Stimulated activated CD4-positive, alpha-beta T cell treated with anti-CD3 and anti-CD28 coated beads, Interleukin-2, amount 100 ng/mL, for 48 hours (primary cell): ENCODE results near the gene VPS8.

Experiments
- DNase-seq, 2 donors: peaks; one replicate each; pipeline ENCODE4 v3.0.0-alpha.2; 2020

The VPS8 gene

DNA sequence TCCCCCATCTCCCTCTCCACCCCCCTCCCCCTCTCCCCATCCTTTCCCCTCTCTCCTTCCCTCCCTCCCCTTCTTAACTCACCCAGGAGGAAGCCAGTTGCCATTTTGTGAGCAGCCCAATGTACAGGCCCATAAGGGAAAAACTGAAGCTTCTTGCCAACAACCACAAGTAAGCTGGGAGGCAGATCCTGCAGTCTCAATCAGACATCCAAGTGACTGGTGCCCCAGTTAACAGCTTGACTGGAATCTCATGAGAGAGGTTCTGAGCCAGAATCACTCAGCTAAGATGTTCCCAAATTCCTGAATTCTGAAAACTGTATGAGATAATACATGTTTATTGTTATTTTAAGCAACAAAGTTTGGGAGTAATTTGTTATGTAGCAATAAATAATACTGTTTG lies 250.2 kb downstream of the VPS8 start:
- DNase-seq: no peak

DNA sequence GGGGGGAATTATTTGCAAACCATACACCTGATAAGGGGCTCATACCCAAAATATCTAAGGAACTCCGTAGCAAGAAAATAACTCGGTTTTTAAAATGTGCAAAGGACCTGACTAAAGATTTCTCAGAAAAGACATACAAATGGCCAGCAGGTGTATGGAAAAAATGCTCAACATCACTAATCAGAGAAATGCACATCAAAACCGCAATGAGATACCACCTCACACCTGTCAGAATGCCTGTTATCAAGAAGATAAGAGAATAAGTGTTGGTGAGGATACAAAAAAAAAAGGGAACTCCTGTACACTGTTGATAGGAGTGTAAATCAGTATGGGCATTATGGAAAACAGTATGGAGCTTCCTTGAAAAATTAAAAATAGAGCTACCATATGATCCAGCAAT lies 251.5 kb downstream of the VPS8 start:
- DNase-seq: no peak

DNA sequence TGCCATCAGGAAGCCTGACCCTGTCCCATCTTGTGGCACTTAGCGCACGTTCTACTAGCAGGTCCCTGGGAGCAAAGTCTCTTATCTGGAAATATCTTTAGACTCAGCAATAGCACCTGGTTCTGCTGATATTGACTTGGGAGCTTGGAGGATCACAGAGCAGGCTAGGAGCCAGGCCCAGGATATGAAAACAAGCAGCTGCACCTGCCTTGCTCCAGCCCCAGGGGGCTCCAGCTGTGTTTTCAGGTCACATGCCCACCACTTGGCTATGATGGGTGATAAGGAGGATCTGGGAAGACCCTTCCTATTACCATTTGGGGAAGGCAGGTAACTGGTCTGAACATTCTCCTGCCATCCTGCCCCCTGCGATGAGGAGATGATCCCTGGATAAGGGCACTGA lies 253.1 kb downstream of the VPS8 start:
- no peak for DNase-seq

DNA sequence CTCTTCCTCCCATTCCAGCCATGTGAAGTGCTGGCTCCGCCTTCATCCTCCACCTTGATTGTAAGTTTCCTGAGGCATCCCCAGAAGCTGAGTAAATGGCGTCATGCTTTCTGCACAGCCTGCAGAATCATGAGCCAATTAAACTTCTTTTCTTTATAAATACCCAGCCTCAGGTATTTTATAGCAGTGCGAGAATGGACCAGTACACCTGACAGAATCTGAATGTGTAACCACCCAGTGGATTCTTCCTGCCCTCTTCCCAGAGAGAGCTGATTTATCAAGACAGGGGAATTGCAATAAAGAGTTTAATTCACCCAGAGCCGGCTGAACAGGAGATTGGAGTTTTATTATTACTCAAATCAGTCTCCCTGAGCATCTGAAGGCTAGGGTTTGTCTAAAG lies 254.3 kb downstream of the VPS8 start:
- DNase-seq: no peak

DNA sequence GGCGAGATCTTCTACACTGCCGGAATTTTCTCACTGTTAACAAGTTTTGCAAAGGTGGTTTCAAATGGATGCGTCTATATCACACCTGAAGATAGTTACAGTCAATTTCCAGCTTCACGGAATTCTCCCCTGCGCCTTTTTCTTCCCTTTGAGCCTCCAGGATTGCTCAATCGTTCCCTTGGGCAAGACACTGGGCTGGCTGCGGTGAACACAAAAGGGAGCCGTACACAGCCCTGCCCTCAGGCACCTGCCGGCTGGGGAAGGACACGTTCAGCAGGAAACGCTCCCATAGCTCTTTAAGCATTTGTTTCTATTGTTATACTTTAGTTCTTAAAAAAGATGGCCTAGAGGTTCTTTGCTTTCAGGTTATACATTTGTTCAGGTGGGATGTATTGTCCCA lies 255.2 kb downstream of the VPS8 start:
- no peak for DNase-seq

DNA sequence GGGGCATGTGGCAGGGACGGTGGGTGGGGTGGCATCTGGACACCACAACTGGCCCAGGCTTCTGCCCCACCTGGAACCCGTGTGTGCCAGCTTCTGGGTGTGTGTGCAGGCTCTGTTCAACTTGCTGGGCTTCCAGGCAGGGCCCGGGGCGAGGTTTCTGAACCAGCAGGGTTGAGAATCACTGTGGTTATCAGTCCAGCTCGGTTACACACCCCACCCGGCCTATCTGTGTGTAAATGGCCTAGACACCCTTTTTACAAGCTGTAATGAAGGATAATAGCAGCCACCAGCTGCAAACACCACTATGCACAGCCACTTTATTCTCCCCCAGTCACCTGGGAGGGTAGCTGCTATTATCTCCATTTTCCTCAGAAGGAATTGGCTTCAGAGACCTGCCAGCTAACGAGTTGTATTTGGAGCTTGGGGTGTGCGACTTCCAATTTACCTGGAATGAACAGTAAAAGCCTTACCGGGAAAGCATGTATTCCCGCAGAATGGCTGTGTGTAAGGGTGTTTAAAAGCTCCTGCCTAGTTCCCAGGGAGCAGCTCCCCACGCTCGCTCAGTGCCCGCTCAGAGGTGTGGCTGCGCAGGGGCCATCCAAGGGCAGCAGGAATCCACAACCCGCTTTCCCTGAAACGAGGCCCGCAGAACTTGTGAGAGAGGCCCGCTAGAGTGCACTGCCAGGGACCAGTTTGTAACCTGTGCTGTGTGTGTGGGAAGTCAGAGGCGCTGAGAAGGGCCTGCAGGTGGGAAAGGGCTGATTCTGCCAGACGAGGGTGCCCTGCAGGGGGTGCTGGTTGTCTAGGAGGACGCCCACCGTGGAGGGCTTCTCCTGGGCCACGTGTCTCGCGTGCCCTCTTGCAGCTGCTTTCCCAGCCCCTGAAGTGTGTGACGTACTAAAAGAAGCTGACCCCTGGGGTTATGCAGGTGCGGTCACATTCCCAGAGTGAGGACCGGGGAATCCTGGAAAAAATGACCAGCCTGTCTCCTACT lies 257.4 kb downstream of the VPS8 start:
- DNase-seq: no peak

DNA sequence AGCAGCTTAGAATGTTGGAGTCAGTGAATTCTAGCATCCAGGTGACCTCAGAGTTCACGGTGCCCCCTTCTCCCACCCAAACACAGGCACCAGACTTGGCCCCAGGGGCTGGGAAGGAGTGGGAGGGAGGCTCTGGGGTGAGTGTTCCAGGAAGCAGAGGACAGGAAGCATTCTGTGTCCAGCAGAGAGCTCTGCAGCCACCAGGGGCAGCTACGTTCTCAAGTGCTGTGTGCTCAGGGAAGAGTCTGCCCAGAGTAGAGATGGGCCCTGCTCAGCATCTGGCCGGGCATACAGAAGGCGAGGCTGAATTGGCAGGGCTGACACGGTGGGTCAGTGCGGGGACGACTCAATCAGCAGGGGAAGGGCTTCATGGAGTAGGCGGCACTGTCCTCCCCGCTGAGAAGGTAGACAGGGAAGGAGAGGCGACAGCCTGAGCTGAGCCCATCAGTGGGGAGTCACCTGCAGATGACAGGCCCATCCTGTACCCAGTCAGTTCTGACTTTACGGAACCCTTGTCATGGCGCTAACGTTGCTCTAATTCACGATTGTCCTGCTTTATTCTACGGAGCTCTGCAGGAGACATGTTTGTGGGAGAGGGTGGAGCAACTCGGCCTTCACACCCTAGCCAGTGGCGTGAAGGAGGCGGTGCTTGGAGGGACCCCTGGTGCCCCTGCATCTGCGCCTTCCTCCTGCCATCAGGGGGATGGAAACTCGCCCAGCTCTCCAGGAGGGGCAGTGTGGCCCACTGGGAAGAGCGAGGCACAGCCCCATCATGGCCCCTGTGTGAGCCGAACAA lies 258.7 kb downstream of the VPS8 start:
- no peak for DNase-seq

DNA sequence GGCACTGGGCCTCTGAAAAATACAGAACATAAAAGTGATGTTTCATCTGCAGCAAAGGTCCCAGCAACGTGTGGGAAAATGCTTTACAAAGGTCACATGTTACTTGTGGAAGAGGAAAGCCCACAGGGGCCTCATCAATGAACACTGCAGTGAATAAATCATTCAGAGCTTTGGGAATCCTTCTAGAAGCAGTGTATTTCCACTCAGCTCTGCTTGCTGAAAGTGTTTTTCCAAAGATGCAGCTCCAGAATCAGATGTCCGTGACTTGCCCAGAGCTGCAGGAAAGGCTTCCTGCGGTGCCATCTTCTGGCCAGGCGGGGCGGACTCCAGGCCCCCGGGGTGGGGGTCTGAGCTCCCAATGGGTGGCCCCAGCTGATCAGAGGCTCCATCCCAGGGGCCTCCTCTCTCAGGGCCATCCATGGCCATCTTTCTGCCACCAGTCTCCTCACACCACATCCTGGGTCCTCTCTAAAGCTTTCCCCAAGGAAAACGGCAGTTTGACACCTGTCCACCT lies 259.4 kb downstream of the VPS8 start:
- no peak for DNase-seq

DNA sequence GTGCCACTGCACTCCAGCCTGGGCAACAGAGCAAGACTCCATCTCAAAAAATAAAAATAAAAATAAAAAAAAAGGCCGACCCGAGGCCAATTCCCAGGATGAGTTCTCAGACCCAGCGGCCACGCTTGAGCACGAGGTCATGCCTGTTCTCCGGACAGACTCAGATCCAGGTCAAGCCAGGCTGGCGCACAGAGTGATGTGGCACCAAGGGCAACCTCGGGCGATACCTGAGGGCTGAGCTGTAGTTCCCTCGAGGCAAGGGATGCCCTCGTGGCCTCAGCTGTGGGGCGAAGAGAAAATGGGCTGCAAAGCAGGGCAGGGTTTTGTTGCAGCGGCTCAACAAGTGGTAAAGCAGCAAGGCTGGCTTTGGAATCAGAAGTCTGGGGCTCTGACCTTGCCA lies 263.6 kb downstream of the VPS8 start:
- no peak for DNase-seq

DNA sequence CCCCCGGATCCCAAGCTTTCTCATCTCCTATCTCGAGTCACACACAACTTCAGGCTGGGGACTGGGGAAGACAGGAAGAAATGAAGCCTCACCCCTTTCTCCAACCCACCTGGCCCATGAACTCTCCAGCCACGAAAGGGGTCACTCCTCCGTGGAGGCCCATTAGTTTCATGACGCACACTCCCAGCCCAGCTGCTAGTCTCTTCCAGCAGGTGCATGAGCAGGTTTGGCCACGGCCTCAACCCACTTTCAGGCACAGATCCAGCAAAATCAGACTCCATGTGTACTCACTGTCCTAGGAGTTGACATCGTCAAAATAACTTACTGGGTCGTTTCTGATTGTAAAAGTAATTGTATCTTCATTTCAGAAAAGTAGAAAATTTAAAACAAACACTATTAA lies 264.3 kb downstream of the VPS8 start:
- DNase-seq: no peak

DNA sequence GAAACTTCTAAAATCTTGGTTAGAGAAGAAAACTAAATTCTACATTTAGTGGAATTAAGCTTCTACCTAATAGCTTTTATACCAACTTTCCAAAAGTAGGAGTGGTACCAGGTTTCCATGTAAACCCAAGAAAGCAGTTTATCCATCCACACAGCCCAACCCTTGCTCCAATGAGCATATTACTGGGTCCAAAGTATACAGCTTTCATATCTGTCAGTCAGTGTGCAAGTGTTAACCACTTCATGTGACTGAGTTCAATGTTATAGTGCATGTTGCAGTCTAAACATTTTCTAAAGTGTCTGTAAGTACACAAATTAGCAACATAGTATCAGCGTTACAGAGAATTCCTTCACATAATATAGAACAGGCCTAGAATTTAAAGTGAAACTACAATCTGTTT lies 267.7 kb downstream of the VPS8 start:
- no peak for DNase-seq

DNA sequence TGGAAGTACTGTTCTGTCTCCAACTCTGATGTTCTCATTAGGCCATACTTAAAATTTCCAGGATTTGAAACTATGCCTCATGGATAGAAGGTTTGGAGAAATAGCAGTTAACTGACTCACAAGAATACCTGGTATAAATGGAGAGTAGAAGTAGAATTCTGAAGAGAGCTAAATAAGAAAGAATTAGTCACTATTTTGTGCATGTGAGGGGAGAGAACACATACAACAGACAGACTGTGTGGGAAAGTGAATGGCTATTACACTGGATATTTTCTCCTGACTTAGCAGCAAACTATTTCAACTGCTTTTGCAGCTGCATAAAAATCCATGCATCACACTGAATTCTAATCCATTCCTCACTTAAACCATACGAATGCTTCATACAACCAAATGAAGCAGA lies 269.6 kb downstream of the VPS8 start:
- DNase-seq: no peak

DNA sequence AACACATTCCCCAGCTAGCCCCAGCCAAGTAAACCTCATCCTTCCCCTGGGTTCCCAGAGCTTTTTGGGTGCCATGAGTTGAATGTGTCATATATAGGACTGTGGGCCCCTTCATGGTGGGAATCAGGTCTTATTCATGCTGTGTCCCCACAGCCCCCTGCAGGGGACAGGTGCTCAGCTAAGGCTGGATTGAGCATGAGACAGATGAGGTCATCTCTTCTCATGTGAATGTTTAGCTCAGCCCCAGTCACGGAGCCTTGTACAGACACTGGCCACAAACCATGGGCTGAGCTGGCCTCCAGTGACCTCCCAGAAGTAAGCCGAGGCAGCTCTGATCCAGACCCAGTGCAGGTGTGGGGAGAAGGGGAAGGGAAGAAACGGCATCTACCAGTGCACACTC lies 270.2 kb downstream of the VPS8 start:
- no peak for DNase-seq

DNA sequence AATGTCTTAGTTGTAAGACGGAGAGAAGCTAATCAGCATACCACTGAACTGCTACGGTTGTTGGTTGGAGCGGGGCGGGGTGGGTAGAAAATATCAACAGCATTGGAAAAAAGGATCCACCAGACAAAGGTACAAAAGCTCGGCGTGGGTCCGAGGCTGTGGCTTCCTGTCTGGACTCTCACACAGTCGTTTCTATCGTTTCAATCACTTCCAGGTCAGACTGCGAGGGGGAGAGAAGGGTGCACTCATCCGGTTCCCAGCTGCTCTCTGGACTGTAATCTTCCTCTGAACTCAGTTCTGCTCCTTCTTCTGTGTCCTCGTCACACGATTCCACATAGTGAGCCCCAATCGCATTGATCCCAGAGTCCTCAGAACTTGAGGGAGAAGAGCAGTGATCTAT lies 270.9 kb downstream of the VPS8 start:
- no peak for DNase-seq

DNA sequence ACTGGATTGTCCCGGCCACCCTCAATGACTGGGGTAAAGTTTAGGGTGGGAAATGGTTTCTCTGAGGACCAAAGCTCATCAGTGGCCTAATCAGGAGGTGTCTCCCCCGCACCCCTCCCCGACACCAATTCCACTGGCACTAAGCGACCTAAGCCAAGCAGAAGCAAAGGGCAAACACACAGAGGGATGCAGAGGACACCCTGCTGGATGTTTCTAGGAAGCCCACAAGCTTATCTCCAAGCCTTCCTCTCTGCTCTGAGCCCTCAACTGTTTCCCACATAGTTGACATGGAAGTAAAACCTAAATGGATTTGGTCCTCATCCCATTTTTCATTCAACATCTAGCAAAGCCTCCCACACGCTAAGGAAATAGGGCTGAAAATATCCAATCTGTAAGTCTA lies 272.4 kb downstream of the VPS8 start:
- DNase-seq: no peak

DNA sequence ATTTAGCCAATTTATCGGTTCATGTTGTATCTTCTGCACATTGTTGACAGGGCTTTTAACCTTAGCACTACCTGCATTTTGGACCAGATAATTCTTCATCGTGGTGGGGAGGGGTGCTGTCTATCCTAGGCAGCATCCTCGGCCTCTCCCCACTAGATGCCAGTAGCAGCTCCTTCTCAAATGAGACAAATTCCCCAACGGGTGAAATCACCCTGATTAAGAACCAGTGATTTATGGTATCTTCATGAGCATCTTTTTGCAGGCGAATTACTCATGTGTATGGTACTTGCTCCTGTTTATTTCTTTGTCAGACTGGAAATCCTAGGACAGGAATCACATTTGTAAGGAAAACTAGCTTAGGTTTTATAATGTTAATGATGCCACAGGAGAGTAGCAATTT lies 272.9 kb downstream of the VPS8 start:
- no peak for DNase-seq

DNA sequence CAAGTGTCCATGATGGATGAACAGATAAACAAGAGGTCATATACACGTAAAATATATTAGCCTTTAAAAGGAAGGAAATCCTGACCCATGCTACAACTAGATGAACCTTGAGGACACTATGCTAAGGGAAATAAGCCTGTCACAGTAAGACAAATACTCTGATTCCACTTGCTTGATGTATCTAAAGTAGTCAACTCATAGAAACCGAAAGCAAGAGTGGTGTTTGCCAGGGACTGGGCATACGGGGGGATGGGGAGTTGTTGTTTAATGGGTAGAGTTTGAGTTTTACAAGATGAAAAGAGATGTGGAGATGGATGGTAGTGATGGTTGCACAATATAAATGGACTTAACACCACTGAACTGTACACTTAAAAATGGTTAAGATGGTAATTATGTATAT lies 275.5 kb downstream of the VPS8 start:
- no peak for DNase-seq

DNA sequence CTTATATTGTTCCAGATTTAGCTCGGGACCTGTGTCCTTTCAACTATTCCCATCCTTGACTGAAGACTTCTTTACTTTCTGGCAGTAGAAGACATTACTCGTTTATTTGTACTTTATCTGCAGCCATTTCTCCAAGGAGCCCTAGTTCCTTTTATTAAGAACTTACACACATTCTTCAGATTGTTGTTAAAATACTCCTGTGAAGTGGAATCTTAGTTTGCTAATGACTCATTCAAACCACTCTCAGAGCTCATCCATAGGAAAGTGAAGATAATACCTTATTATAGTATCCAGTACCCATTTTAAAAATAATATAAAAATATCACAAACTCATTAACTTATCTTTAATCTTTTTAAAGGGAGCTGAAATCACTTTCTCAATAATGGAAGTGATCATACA lies 277.4 kb downstream of the VPS8 start:
- DNase-seq: no peak

DNA sequence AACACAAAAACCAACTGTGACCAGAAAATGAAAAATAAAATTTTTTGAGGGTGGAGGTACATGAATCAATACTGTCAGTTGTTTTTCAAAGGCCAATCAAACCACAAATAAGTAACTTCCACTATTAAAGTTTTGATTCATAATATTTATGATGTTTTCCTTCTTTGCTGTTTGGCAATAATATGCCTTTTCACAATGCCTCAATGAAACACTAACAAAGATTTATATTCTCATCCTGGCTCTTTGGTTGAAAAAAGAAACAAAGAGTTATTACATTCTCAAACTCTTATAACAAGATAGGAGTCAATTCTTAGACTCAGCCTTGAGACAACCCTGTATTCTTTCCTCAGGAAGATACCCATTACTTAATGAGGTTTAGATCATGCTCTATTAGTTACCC lies 277.8 kb downstream of the VPS8 start:
- DNase-seq: no peak

DNA sequence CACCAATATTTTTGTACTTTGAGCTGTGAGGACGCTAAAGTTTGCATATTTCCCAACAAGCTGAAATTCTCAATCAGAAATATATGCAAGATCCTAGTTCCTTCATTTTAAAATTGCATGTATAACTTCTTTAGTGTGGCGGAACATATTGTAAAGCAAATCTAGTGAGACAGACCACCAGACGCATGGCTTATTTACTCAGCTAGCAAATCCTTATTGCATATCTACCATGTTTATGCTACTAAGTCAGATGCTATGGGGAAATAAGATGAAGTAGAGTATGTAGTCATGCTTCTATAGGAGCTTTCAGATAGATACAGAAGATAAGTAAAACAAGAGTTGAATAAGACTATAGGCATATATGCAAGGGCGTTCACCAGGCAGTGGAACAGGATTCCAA lies 278.8 kb downstream of the VPS8 start:
- DNase-seq: no peak

DNA sequence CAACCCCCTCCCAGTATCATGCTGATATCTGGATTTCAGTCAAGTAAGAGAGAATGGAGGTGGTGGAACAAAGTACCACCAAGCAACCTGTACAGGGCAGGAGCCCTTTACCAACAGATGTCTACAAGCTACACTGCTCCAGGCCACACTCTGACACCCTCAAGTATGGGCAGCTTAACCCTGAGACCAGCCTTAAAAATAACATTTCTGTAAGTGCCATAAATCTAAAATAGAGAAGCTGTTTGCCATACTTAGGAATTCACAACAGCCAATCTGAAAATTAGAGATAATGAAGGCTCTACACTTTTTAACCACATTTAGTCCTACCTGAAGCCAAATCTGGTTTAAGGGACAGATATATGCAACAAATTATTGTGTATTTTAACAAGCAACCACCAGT lies 281.1 kb downstream of the VPS8 start:
- no peak for DNase-seq

DNA sequence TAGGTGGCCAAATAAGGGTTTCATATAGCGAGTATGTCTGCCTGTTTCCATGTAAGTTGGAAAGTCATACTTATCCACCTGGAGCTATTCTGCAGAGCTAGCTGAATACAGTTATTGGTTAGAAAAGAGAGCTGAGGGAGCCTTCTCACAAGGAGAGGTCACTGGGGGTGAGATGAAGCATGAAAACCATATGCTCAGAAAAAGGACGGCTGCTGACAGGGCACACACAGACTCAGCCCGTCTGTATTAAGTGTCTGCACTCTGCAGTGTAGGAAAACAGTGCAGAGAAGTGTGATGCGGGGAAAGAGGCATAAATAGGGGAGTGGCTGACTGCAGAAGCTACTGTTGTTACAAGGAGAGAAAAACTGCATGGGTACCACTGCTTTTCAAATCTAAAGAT lies 282.7 kb downstream of the VPS8 start:
- DNase-seq: no peak
